ENCODE data around the gene C7. TPM values are rescaled to one million over a fixed set of nuclear protein-coding genes. Genes with fewer than 3 reads are reported as not detected.

C7 gene
- total and polyA plus RNA-seq, 2 of the 13 experiments (the other 11 are each of a cell fraction or from before 2014, with no cell fraction given) = 1.7 to 3.5 TPM

DNA sequence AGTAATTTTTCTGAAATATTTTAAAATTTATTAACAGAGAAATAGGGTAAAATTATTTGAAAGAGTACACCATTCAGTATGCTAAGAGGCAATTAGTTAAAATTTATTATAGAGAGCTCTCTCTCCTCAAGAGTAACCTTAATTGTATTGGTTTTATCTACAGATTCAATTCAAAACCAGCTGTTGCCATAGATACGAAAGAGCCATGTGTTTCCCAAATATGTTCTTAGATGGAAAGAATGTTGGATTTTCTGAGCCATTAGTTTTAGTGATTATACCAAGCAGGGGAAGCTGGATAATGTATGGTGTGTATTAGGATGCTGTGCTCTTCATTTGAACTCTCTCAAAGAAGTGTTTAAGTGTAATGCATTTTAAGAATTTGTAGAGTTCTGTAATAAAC is 27.8 kb downstream of the C7 start:
- Histone ChIP-seq H3K4me3 (replicated peaks in 1 of 3; ENCODE audit: insufficient read depth in 1 of 3, low read depth in 2 of 3, low read length in 3 of 3) (no peak overlapping the region), H2AFZ (ENCODE audit: low read length) (no peak overlapping the region), H3K9me3 (ENCODE audit: low read length) (no peaks in the 10 kb centered on the region), H3K27ac (ENCODE audit: extremely low read length, insufficient read depth, low read length) (no peak overlapping the region), H3K4me2 (ENCODE audit: low read depth, low read length) (no peak overlapping the region), H3K4me1 (ENCODE audit: insufficient read depth, low read length) (no peaks in the 10 kb centered on the region), H3K36me3 (replicated peaks in 1 of 2; ENCODE audit: control insufficient read depth in 1 of 2, insufficient read depth in 2 of 2, low read length in 2 of 2) (no peaks in the 10 kb centered on the region), H4K20me1 (ENCODE audit: insufficient read depth, low read length) (no peaks in the 10 kb centered on the region), H3K79me2 (ENCODE audit: insufficient read depth, low read length) (no peaks in the 10 kb centered on the region), H3K9ac (ENCODE audit: insufficient read depth, low read depth, low read length) (no peak overlapping the region), H3K27me3 (ENCODE audit: control insufficient read depth in 1 of 2, insufficient read depth in 2 of 2, low read length in 2 of 2) (no peaks in the 10 kb centered on the region)
- DNase-seq (ENCODE audit: low spot score) (no peak), FAIRE-seq (no peak), ATAC-seq (no peak)
- CTCF ChIA-PET (ENCODE audit: low intra/inter-chr PET ratio, low total read pairs) = no interaction called here
- intact Hi-C loops (cut with micrococcal nuclease; ENCODE audit: unreplicated experiment) = no loop called here
- in situ Hi-C loops (cut with HindIII; ENCODE audit: extremely low pct_ligation_motif_present, low pct_unique_long_range_greater_than_20kb) = no loop called here
- TF ChIP-seq KDM6A (CRISPR knock-in tag; IDR thresholded peaks at IDR 0.05; ENCODE audit: low read depth) (no peak), TCF7 (IDR thresholded peaks at IDR 0.05; ENCODE audit: low read depth) (no peak), MYC (CRISPR knock-in tag; IDR thresholded peaks at IDR 0.05; ENCODE audit: borderline replicate concordance) (no peak), ZNF335 (CRISPR knock-in tag; IDR thresholded peaks at IDR 0.05) (no peak), ZNF234 (CRISPR knock-in tag; conservative IDR thresholded peaks at IDR 0.05) (no peak), CC2D1A (CRISPR knock-in tag; IDR thresholded peaks at IDR 0.05) (no peak), SP2 (CRISPR knock-in tag; IDR thresholded peaks at IDR 0.05) (no peak)
- TF ChIP-seq, protein P1, sequence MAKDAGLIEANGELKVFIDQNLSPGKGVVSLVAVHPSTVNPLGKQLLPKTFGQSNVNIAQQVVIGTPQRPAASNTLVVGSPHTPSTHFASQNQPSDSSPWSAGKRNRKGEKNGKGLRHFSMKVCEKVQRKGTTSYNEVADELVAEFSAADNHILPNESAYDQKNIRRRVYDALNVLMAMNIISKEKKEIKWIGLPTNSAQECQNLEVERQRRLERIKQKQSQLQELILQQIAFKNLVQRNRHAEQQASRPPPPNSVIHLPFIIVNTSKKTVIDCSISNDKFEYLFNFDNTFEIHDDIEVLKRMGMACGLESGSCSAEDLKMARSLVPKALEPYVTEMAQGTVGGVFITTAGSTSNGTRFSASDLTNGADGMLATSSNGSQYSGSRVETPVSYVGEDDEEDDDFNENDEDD (CRISPR knock-in tag; IDR thresholded peaks at IDR 0.05; ENCODE audit: borderline replicate concordance) = no peak
- TF ChIP-seq, protein P2, sequence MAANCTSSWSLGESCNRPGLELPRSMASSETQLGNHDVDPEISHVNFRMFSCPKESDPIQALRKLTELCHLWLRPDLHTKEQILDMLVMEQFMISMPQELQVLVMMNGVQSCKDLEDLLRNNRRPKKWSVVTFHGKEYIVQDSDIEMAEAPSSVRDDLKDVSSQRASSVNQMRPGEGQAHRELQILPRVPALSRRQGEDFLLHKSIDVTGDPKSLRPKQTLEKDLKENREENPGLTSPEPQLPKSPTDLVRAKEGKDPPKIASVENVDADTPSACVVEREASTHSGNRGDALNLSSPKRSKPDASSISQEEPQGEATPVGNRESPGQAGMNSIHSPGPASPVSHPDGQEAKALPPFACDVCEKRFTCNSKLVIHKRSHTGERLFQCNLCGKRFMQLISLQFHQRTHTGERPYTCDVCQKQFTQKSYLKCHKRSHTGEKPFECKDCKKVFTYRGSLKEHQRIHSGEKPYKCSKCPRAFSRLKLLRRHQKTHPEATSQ (CRISPR knock-in tag; IDR thresholded peaks at IDR 0.05; ENCODE audit: borderline replicate concordance) = no peak
- TF ChIP-seq, protein P3, sequence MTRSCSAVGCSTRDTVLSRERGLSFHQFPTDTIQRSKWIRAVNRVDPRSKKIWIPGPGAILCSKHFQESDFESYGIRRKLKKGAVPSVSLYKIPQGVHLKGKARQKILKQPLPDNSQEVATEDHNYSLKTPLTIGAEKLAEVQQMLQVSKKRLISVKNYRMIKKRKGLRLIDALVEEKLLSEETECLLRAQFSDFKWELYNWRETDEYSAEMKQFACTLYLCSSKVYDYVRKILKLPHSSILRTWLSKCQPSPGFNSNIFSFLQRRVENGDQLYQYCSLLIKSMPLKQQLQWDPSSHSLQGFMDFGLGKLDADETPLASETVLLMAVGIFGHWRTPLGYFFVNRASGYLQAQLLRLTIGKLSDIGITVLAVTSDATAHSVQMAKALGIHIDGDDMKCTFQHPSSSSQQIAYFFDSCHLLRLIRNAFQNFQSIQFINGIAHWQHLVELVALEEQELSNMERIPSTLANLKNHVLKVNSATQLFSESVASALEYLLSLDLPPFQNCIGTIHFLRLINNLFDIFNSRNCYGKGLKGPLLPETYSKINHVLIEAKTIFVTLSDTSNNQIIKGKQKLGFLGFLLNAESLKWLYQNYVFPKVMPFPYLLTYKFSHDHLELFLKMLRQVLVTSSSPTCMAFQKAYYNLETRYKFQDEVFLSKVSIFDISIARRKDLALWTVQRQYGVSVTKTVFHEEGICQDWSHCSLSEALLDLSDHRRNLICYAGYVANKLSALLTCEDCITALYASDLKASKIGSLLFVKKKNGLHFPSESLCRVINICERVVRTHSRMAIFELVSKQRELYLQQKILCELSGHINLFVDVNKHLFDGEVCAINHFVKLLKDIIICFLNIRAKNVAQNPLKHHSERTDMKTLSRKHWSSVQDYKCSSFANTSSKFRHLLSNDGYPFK (CRISPR knock-in tag; IDR thresholded peaks at IDR 0.05; ENCODE audit: borderline replicate concordance) = no peak
- POLR2A ChIA-PET = no interaction called here
- 0% methylated on average over 1 of the region's 1 CpG for WGBS (ENCODE audit: low lambda C conversion rate)
- no TSS peak for BruUV-seq (replicated peaks)
